Fibroblast of pulmonary artery (primary cell): ENCODE measurements around the gene SPOCK1.
A peak's percentile ranks its signal among the peaks of the same experiment; 100 is the strongest.

Experiments used
- DNase-seq: peaks from one replicate; pipeline ENCODE4 v3.0.0-alpha.2; 2010; ENCODE audit warnings: low read depth
- H3K4me3 ChIP-seq: replicated peaks from 2 replicates; pipeline ENCODE4 v1.5.1; 2011; ENCODE audit warnings: low read depth, mild to moderate bottlenecking, control low read depth, low read length, moderate library complexity
- TF ChIP-seq, protein P1 (sequence below): IDR thresholded peaks from 2 replicates; pipeline ENCODE4 v1.5.1; 2011; ENCODE audit warnings: mild to moderate bottlenecking, control low read depth, low read length, inconsistent platforms; ENCODE audit errors: missing control alignments

SPOCK1 gene

DNA sequence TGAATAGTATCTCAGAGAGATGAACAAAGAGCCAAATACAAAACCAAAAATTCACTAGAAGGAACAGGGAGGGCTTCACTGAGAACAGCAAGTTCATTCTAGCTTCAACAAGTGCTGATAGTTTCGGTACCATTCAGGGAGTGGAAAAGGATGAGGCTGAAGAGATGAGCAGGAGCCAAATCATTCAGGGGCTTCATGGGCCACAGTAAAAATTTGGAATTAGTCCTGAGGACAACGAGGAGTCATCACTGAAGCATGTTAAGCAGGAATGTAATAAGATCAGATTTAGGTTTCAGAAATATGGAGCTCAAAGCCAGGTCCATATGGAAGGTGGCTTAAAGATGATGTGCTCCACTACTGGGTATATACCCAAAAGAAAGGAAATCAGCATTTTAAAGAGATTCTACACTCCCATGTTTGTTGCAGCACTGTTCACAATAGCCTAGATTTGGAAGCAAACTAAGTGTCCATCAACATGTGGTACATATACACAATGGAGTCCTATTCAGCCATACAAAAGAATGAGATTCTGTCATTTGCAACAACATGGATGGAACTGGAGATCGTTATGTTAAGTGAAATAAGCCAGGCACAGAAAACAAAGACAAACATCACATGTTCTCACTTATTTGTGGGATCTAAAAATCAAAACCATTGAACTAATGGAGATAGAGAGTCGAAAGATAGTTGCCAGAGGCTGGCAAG, 36.2 kb downstream of the SPOCK1 start:
- no peak overlapping the region for H3K4me3 ChIP-seq
- TF ChIP-seq, protein P1, sequence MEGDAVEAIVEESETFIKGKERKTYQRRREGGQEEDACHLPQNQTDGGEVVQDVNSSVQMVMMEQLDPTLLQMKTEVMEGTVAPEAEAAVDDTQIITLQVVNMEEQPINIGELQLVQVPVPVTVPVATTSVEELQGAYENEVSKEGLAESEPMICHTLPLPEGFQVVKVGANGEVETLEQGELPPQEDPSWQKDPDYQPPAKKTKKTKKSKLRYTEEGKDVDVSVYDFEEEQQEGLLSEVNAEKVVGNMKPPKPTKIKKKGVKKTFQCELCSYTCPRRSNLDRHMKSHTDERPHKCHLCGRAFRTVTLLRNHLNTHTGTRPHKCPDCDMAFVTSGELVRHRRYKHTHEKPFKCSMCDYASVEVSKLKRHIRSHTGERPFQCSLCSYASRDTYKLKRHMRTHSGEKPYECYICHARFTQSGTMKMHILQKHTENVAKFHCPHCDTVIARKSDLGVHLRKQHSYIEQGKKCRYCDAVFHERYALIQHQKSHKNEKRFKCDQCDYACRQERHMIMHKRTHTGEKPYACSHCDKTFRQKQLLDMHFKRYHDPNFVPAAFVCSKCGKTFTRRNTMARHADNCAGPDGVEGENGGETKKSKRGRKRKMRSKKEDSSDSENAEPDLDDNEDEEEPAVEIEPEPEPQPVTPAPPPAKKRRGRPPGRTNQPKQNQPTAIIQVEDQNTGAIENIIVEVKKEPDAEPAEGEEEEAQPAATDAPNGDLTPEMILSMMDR = no peak
- DNase-seq = no peak

GRCh38 chr5:137462265-137462590, 36.9 kb downstream of the SPOCK1 start:
- TF ChIP-seq, protein P1 = no peak

DNA sequence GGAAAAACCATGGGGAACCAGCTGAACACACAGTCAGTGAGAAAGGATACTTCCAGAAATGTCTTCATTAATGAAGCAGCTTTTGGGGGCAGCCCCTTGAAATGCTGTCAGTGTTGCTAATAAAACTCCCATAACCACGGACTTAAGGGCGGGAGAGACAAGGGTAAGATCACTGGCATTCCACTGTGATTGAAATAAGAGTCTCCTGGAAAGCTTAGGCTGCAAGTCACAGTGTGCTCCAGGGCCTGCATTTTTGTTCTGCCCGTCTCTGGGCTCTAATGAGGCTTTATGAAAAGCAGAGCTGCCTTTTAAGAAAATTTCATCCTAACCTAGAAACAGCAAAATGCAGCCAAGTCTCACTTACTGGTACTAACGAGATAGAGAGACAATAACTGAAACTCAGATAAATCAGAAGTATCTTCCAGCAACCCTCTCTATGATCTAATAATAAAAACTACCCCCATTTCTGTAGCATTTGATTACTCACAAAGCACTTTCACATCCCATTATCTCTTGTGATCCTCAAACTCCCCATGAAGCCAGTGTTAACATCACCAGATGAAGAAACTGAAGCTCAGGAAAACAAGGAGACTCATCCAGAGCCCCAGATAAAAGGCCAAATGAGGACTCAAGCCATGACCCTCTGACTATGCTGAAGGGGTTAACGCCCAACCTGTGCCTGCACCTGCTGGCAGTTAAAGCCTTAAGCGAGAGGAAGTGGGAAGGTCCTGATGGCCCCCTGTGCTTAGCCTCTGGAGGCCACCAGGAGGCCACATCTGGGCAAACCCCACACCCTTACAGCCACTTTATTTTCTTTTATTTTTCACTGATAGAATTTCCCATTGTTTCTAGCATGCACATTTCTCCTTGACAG, 37.5 kb downstream of the SPOCK1 start:
- H3K4me3 ChIP-seq = no peak overlapping the region
- TF ChIP-seq, protein P1 = peak; percentile 8
- DNase-seq = no peak

More at GRCh38 chr5:137462265-137462590, 36.9 kb downstream of the SPOCK1 start:
- no peak overlapping the region for H3K4me3 ChIP-seq
- DNase-seq = no peak

DNA sequence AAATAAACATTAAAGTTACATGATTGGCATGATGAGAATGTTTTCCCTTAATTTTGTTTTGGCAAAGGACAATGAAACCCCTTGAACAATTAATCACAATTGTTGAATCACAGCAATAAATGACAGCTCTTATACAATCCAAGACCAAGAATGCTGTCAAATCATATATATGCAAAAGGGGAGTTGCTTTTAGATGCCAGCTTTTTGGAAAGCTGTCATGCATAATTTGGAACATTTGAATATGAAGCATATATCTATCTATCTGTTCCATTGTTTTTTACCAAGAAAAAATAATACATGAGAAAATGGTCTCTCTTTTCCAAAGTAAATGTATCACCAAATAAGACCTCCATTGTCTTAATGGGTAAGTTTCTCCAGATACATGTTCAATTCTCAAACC, 44.5 kb downstream of the SPOCK1 start:
- no peak overlapping the region for H3K4me3 ChIP-seq
- TF ChIP-seq, protein P1 = no peak
- DNase-seq = no peak

DNA sequence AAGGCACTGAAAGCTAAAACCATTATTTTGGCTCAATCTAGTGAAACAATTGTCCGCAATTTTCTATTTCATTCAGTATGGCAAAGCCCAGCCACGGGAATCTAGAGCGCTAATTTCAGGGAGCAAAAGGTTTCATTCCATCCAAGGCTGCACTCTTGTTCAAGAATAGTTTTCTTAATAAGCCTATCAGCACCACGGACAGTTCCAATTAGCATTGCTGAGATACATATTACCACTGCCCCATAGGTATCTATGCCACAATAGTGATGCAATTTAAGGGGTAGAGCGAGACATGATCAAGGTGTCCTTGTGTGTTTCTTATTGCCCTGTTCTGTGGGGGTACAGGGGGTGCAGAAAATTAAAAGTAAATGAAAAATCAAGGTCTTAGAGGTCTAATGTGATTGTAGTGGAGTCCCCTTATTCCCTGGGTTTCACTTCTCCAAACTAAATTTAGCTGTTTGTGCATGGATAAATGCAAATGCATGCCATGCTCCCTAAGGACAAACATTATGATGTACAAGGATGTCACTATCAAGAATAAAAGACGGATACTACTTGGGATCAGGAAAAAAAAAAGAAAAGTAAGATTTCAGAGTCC, 45.5 kb downstream of the SPOCK1 start:
- no peak overlapping the region for H3K4me3 ChIP-seq
- DNase-seq = peak; percentile 81
- TF ChIP-seq, protein P1 = no peak

GRCh38 chr5:137450759-137451158, 48.4 kb downstream of the SPOCK1 start:
- H3K4me3 ChIP-seq = no peak overlapping the region
- DNase-seq = no peak
- TF ChIP-seq, protein P1 = no peak
